Tibial nerve (tissue), 3 donors: ENCODE results near the gene C5AR2.

Experiments
- CTCF ChIP-seq, 5 experiments: fragments of 200-600 bp in 3 of 5; fragments of 450-650 bp in 2 of 5; sonication (generic) in 3 of 5; IDR thresholded peaks; one replicate each; pipeline ENCODE4 v1.5.1; 2016 to 2019; ENCODE audit warnings: antibody characterized with exemption in 5 of 5, mild to moderate bottlenecking in 3 of 5, moderate library complexity in 2 of 5
- POLR2A ChIP-seq, 2 donors: fragments of 450-650 bp; IDR thresholded peaks; one replicate each; pipeline ENCODE4 v1.6.1; 2017; ENCODE audit warnings: antibody characterized with exemption in 2 of 2, mild to moderate bottlenecking in 2 of 2, moderate library complexity in 2 of 2

DNA sequence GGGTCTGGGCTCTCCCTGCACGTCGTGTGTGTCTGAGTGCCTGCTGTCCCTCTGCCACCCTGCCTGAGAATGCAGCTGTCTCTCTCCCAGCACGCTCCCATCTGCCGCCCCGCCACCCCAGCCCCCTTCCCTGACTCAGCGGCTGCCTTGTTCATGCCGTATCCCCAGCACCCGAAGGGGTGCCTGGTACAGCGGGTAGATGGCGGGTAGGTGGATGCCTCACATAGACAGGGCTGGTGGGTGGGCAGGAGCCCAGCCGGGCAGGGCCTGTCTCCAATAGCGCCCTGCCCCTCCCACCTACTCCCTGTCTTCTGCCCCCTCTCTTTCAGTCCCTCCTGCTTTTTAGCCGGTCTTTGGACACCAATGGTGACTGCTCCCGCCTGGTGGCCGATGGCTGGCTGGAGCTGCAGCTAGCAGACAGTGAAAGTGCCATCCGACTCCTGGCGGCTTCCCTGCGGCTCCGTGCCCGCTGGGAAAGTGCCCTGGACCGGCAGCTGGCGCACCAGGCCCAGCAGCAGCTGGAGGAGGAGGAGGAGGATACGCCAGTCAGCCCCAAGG is 47.5 kb downstream of the C5AR2 start:
- no peak for TF ChIP-seq CTCF (IDR thresholded peaks at IDR 0.05)
- no peak for TF ChIP-seq POLR2A (IDR thresholded peaks at IDR 0.05)
